ENCODE data around the gene KCNJ14. TPM values are rescaled to one million over a fixed set of nuclear protein-coding genes. Genes with fewer than 3 reads are reported as not detected.
"Not testable (repeated sequence)": the region's sequence is repeated elsewhere in the genome, so short reads cannot be mapped to it uniquely, and the experiment has no call there.

KCNJ14 gene
- total RNA-seq, 1 donor from 2014 or later = 2.2 TPM

DNA sequence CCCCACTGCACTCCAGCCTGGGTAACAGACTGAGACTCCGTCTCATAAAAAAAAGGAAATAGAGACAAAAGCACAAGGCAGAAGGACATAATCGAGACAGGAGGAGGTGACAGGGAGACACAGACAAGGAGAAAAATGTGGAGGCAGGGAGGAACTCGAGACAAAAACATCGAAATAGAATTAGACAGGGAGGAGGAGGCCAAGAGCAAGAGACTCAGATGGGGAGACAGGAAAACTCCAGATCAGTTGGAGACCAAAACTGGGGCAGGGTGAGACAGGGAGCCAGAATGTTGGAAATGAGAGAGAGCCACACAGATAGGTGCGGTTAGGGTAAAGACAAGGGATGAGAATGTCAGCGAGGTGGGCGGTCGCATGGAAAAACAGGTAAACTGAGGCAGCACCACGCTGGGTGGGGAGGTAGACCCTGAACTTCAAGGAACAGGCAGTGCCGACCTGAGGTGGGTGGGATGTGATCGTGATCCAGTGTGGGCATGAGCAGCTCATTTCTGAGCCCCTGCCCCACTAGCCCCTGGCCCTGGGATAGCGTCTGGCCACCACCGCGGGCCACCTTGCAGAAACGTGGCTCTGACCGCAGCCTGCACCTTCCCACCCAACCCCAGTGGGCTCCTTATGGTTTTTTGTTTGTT lies 29.0 kb downstream of the KCNJ14 start:
- TF ChIP-seq, protein P1, sequence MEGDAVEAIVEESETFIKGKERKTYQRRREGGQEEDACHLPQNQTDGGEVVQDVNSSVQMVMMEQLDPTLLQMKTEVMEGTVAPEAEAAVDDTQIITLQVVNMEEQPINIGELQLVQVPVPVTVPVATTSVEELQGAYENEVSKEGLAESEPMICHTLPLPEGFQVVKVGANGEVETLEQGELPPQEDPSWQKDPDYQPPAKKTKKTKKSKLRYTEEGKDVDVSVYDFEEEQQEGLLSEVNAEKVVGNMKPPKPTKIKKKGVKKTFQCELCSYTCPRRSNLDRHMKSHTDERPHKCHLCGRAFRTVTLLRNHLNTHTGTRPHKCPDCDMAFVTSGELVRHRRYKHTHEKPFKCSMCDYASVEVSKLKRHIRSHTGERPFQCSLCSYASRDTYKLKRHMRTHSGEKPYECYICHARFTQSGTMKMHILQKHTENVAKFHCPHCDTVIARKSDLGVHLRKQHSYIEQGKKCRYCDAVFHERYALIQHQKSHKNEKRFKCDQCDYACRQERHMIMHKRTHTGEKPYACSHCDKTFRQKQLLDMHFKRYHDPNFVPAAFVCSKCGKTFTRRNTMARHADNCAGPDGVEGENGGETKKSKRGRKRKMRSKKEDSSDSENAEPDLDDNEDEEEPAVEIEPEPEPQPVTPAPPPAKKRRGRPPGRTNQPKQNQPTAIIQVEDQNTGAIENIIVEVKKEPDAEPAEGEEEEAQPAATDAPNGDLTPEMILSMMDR (IDR thresholded peaks at IDR 0.05) = no peak
- peaks cover 4% of the 10 kb centered on the region for H3K36me3 Mint-ChIP-seq (ENCODE audit: low read depth)
- H3K27ac Mint-ChIP-seq = no peak overlapping the region
- ATAC-seq (ENCODE audit: low read depth) (no peak), DNase-seq (no peak)
- CTCF ChIA-PET = no interaction called here
- no peaks in the 10 kb centered on the region for H3K9me3 Mint-ChIP-seq
- H3K27me3 Mint-ChIP-seq = peaks cover 6% of the 10 kb centered on the region
- POLR2A ChIA-PET = no interaction called here
- no peak overlapping the region for H3K4me3 Mint-ChIP-seq
- H3K4me1 Mint-ChIP-seq = peaks cover 11% of the 10 kb centered on the region
- intact Hi-C loops (cut with micrococcal nuclease) = no loop called here

DNA sequence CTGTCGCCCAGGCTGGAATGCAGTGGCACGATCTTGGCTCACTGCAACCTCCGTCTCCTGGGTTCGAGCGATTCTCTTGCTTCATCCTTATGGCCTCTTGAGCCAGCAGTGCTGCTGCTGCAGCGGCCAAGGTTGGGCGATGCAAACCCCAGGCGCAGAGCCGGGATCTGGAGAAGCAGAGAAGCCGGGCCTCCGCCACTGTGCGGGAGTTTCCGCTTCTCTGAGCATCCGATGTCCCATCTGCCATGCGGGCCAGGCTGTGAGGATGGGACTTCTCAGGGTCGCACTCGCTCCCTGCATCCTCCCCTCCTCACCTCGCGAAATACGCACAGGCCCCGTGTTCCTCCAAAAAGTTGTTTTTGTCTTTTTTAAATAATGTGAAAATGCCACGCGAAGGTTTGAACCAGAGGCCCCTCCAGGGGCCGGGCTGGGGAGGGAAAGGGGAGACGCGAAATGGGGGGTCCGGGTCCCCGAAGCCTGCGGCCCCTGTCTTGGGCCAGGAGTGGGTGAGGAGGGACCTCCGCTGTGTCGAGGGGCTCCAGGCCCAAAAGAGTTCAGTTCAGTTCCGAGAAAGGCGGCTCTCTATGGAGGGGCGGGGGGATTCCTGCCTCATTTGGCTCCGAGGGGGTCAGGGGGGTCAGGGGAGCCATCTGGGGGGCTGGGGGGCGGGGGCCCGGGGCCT lies 29.7 kb downstream of the KCNJ14 start:
- Mint-ChIP-seq H3K36me3 (ENCODE audit: low read depth) (no peaks in the 10 kb centered on the region), H3K27me3 (peaks cover 6% of the 10 kb centered on the region), H3K9me3 (no peaks in the 10 kb centered on the region), H3K27ac (no peak overlapping the region), H3K4me1 (peaks cover 14% of the 10 kb centered on the region), H3K4me3 (no peak overlapping the region)
- POLR2A ChIA-PET = no interaction called here
- CTCF ChIA-PET = no interaction called here
- DNase-seq = no peak
- no peak for ATAC-seq (ENCODE audit: low read depth)
- TF ChIP-seq, protein P1 (IDR thresholded peaks at IDR 0.05) = no peak
- intact Hi-C loops (cut with micrococcal nuclease) = no loop called here

- POLR2A ChIA-PET = interaction anchor here (0.6 kb wide), 1 partner anchor 155 kb away, joined by 14 read pairs; no protein-coding TSS in a partner anchor
- ATAC-seq (ENCODE audit: low read depth); H3K9me3 Mint-ChIP-seq; H3K27me3 Mint-ChIP-seq; intact Hi-C loops (cut with micrococcal nuclease); H3K36me3 Mint-ChIP-seq (ENCODE audit: low read depth); DNase-seq; H3K27ac Mint-ChIP-seq; H3K4me3 Mint-ChIP-seq: not testable (repeated sequence)
- CTCF ChIA-PET = interaction anchor here (1.0 to 3.9 kb wide), 2 partner anchors 97 to 122 kb away, joined by 4 to 27 read pairs; no protein-coding TSS in a partner anchor
- H3K4me1 Mint-ChIP-seq = peaks cover 17% of the 10 kb centered on the region
Observed at GRCh38 chr19:48486706-48487105, 31.3 kb downstream of the KCNJ14 start.

DNA sequence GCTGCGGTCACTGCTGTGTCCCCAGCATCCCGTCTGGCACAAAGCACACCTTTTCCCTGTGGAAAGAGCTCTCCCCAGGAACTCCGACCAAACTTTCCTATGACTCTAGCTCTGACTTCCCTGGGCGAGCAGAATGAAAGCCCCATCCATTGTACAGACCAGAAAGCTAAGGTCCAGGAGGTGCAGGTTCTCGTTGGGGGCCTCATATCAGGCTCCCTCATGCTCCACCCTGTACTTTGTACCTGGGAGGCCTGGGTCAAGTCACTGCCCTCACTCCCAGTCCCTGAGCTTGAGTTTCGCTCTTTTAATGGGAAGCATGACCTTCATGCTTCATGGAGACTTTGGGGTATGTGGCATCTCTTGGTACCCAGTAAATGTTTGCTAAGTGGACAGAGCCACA lies 32.2 kb downstream of the KCNJ14 start:
- Mint-ChIP-seq H3K27me3 (peaks cover 8% of the 10 kb centered on the region), H3K36me3 (ENCODE audit: low read depth) (no peaks in the 10 kb centered on the region), H3K27ac (no peak overlapping the region), H3K9me3 (no peaks in the 10 kb centered on the region), H3K4me1 (peaks cover 24% of the 10 kb centered on the region), H3K4me3 (no peak overlapping the region)
- no peak for DNase-seq
- no peak for ATAC-seq (ENCODE audit: low read depth)
- TF ChIP-seq, protein P1 (IDR thresholded peaks at IDR 0.05) = no peak
- ChIA-PET POLR2A (interaction anchor here (0.6 to 1.0 kb wide), 3 partner anchors 15 to 121 kb away, joined by 3 to 5 read pairs (median 4); no protein-coding TSS in a partner anchor), CTCF (interaction anchor here (0.8 to 3.9 kb wide), 4 partner anchors 19 to 121 kb away, joined by 3 to 27 read pairs (median 15); no protein-coding TSS in a partner anchor)
- intact Hi-C loops (cut with micrococcal nuclease) = no loop called here

DNA sequence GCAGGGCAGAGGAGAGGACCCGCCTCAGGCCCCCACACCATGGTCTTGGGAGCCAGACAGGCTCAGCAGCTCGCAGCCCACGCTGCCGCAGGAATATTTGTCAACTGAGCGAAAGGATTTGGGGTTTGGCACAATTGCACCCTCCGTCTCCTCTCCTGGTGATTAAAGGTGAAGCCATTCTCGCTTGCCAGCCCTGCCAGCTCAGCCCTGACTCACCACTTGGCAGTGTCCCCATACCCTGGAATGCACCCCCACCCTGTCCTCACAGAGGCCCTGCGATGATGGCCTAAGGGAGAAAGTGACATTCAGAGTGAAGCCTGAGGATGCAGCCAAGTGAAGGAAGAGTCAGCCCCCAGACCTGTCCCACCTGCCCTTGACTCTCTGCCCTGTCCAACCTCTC lies 32.6 kb downstream of the KCNJ14 start:
- Mint-ChIP-seq H3K27ac (no peak overlapping the region), H3K27me3 (peaks cover 12% of the 10 kb centered on the region), H3K4me3 (no peak overlapping the region), H3K4me1 (peaks cover 28% of the 10 kb centered on the region), H3K9me3 (no peaks in the 10 kb centered on the region), H3K36me3 (ENCODE audit: low read depth) (no peaks in the 10 kb centered on the region)
- TF ChIP-seq, protein P1 (IDR thresholded peaks at IDR 0.05) = no peak
- no peak for DNase-seq
- ATAC-seq (ENCODE audit: low read depth) = no peak
- intact Hi-C loops (cut with micrococcal nuclease) = no loop called here
- POLR2A ChIA-PET = interaction anchor here (0.6 to 1.0 kb wide), 5 partner anchors 15 to 121 kb away, joined by 3 to 5 read pairs (median 4); no protein-coding TSS in a partner anchor
- CTCF ChIA-PET = interaction anchor here (1.0 to 3.9 kb wide), 3 partner anchors 96 to 121 kb away, joined by 4 to 27 read pairs (median 26); no protein-coding TSS in a partner anchor

GRCh38 chr19:48488478-48488877 lies 33.1 kb downstream of the KCNJ14 start:
- H3K27ac Mint-ChIP-seq; intact Hi-C loops (cut with micrococcal nuclease); H3K36me3 Mint-ChIP-seq (ENCODE audit: low read depth); ATAC-seq (ENCODE audit: low read depth); H3K9me3 Mint-ChIP-seq; DNase-seq; H3K4me3 Mint-ChIP-seq: not testable (repeated sequence)
- POLR2A ChIA-PET = interaction anchor here (0.6 to 2.3 kb wide), 9 partner anchors 19 to 467 kb away, joined by 3 to 9 read pairs (median 5); partner anchors contain the start of gene CYTH2
- H3K4me1 Mint-ChIP-seq = peaks cover 32% of the 10 kb centered on the region
- CTCF ChIA-PET = interaction anchor here (1.3 to 3.9 kb wide), 5 partner anchors 8 to 120 kb away, joined by 4 to 40 read pairs (median 26); no protein-coding TSS in a partner anchor
- peaks cover 13% of the 10 kb centered on the region for H3K27me3 Mint-ChIP-seq
